ENCODE results near the gene ABHD2.

DNA sequence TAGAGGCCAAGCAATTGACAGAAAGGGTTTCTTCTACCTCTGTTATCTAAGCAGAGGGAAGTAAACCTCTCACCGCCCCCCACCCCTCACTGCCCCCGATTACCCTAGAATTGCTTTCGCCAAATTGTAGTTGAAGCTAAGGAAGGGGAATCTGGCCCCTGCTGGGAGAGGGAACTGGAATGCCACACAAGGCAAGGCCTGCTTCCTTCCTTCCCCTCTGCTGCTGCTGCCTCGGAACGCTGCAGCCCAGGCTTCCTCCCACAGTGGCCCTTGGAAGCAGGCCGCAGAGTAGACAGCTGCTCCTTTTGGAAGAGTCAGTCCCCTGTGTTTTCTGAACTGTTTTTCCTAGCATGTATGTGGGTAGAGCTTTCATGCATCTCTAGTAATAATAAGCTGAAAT, 111.5 kb downstream of the ABHD2 start:
- TF ChIP-seq ZNF384 (IDR thresholded peaks at IDR 0.05) (no peak), HDGF (IDR thresholded peaks at IDR 0.05; ENCODE audit: borderline replicate concordance) (no peak), SP1 (IDR thresholded peaks at IDR 0.05) (no peak), ELF4 (IDR thresholded peaks at IDR 0.05) (no peak), FOXM1 (IDR thresholded peaks at IDR 0.05; ENCODE audit: borderline replicate concordance) (no peak), FOXK2 (IDR thresholded peaks at IDR 0.05) (no peak)
